WERI-Rb-1 (cell line): Measurements from ENCODE around the gene CCDC66.

Experiments used
- DNase-seq: peaks from one replicate; pipeline ENCODE4 v3.0.0-alpha.2; 2020
- H3K27ac ChIP-seq: fragments of 250-450 bp; sonication (Bioruptor Pico); 2 replicates; pipeline ENCODE4 v1.5.1; 2020; ENCODE audit warnings: mild to moderate bottlenecking, moderate library complexity
- H3K27me3 ChIP-seq: fragments of 250-450 bp; sonication (Bioruptor Pico); 2 replicates; pipeline ENCODE4 v1.5.1; 2021; ENCODE audit warnings: mild to moderate bottlenecking, low read depth, moderate library complexity; ENCODE audit not compliant: insufficient read depth, severe bottlenecking
- H3K36me3 ChIP-seq: fragments of 250-450 bp; sonication (Bioruptor Pico); 2 replicates; pipeline ENCODE4 v1.5.1; 2020; ENCODE audit warnings: mild to moderate bottlenecking, moderate library complexity
- H3K4me3 ChIP-seq: 2 replicates; pipeline ENCODE4 v1.5.1; 2011; ENCODE audit warnings: low read depth, mild to moderate bottlenecking, control low read depth, low read length
- H3K9me3 ChIP-seq: fragments of 250-450 bp; sonication (Bioruptor Pico); 2 replicates; pipeline ENCODE4 v1.5.1; 2021; ENCODE audit warnings: mild to moderate bottlenecking, moderate library complexity; ENCODE audit not compliant: severe bottlenecking
- TF ChIP-seq, protein P1 (sequence below): IDR thresholded peaks from 2 replicates; pipeline ENCODE4 v1.5.1; 2011; ENCODE audit warnings: low read depth, mild to moderate bottlenecking, control low read depth, inconsistent platforms, low read length

CCDC66 gene

DNA sequence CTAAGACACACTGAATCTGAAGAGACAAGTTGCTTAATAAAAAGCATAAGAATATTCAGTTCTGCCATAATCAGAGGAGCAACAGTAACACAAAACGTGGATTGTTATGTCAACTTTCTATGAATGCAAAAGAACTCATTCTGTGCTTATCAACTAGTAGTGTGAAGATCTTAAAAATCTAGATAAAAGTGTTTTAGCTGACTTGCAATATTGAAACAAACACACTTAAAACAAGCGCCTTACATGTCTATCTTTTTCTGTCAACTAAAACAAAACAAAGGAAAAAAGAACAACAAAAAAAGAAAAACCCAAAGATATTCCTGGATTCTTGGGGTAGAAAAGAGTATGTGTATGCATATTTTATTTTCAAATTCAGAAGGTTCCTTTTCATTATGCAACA, 88.4 kb downstream of the CCDC66 start:
- TF ChIP-seq, protein P1, sequence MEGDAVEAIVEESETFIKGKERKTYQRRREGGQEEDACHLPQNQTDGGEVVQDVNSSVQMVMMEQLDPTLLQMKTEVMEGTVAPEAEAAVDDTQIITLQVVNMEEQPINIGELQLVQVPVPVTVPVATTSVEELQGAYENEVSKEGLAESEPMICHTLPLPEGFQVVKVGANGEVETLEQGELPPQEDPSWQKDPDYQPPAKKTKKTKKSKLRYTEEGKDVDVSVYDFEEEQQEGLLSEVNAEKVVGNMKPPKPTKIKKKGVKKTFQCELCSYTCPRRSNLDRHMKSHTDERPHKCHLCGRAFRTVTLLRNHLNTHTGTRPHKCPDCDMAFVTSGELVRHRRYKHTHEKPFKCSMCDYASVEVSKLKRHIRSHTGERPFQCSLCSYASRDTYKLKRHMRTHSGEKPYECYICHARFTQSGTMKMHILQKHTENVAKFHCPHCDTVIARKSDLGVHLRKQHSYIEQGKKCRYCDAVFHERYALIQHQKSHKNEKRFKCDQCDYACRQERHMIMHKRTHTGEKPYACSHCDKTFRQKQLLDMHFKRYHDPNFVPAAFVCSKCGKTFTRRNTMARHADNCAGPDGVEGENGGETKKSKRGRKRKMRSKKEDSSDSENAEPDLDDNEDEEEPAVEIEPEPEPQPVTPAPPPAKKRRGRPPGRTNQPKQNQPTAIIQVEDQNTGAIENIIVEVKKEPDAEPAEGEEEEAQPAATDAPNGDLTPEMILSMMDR, result no peak
- no peaks in the 10 kb centered on the region for H3K27me3 ChIP-seq
- no peak overlapping the region for H3K4me3 ChIP-seq
- no peak overlapping the region for H3K27ac ChIP-seq
- H3K9me3 ChIP-seq, result no peaks in the 10 kb centered on the region
- DNase-seq, result no peak
- H3K36me3 ChIP-seq, result peaks cover 59% of the 10 kb centered on the region

DNA sequence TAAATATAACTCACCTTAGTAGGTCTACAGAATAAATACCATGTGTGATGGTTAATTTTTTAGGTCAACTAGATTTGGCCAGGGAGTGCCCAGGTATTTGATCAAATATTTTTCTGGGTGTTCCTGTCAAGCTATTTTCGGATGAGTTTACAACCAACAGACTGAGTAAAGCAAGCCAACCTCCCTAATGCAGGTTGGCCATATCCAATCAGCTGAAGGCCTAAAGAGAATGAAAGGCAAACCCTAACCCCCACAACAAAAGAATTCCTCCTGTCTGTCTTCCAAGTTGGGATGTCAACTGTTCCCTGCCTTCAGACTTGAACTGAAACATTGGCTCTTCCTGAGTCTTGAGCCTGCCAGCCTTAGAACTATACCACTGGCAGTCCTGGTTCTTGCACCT, 97.5 kb downstream of the CCDC66 start:
- H3K9me3 ChIP-seq, result no peaks in the 10 kb centered on the region
- no peaks in the 10 kb centered on the region for H3K27me3 ChIP-seq
- DNase-seq, result no peak
- H3K27ac ChIP-seq, result no peak overlapping the region
- peaks cover 51% of the 10 kb centered on the region for H3K36me3 ChIP-seq
- no peak overlapping the region for H3K4me3 ChIP-seq
- TF ChIP-seq, protein P1, result no peak

DNA sequence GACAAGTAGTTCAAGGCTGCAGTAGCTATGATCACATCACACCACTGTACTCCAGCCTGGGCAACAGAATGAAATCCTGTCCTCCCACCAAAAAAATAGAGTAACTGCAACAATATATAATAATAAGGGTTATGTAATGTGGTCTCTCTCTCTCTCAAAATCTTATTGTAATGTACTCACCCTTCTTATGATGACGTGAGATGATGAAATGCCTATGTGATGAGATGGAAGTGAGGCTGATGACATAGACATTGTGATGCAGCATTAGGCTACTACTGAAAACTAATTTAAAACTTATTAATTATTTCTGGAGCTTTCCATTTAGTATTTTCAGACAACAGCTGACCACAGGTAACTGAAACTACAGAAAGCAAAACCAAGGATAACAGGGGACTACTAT, 98.7 kb downstream of the CCDC66 start:
- DNase-seq, result no peak
- H3K36me3 ChIP-seq, result peaks cover 62% of the 10 kb centered on the region

DNA sequence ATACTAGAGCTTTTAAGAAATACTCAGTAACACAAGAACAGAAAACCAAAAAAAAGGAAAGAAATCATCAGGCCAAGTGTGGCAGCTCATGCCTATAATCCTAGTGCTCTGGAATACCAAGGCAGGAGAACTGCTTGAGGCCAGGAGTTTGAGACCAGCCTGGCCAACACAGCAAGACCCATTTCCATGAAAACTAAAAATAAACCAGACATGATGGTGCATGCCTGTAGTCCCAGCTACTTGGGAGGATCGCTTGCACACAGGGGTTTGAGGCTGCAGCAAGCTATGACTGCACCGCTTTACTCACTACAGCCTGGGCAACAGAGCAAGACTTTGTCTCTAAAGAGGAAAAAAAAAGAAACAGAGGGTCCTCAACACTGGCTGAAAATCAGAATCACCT, 107.8 kb downstream of the CCDC66 start:
- Histone ChIP-seq H3K9me3 (no peaks in the 10 kb centered on the region), H3K4me3 (no peak overlapping the region), H3K27me3 (no peaks in the 10 kb centered on the region), H3K36me3 (peaks cover 78% of the 10 kb centered on the region), H3K27ac (no peak overlapping the region)
- no peak for DNase-seq
- TF ChIP-seq, protein P1, result no peak

More for the DNA sequence above, 98.7 kb downstream of the CCDC66 start:
- Histone ChIP-seq H3K4me3 (no peak overlapping the region), H3K27ac (no peak overlapping the region), H3K27me3 (no peaks in the 10 kb centered on the region), H3K9me3 (no peaks in the 10 kb centered on the region)
- TF ChIP-seq, protein P1, result no peak

DNA sequence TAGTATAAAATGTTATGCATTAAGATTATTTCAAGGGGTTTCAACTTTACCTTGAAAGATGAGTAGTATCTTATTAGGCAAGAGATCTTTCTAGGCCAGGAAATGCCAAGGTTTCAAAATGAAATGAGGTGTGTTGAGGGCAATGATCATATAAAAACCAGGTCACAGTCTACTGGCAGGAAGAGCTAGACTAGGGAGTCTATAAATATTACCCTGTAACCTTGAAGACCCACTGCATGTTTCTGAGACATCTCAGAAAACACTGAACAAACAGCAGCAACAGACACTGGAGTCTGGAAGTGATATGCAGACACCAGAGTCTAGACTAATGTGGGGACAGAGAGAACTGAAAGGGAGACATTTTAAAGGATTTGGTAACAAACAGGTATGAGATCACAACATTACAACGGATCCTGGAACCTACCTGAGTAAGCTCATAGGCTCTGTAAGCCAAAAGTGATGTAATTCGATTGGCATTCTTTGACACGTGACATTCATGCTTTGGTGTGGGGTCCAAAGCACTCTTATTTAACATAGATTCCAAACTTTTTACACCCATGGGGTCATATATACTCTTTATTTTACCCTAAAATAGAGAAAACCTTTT, 111.1 kb downstream of the CCDC66 start:
- H3K36me3 ChIP-seq, result peaks cover 76% of the 10 kb centered on the region
- no peak for DNase-seq

More for the DNA sequence above, 111.1 kb downstream of the CCDC66 start:
- TF ChIP-seq, protein P1, result no peak
- Histone ChIP-seq H3K9me3 (no peaks in the 10 kb centered on the region), H3K27ac (no peak overlapping the region), H3K27me3 (no peaks in the 10 kb centered on the region), H3K4me3 (no peak overlapping the region)
